A549 treated with dexamethasone at 1 μM for 4 hours (cell line): ENCODE results near the gene MYO1G. TPM values are rescaled to one million over a fixed set of nuclear protein-coding genes. Genes with fewer than 3 reads are reported as not detected.

ENCODE experiments used
- total RNA-seq: library from RNA; stranded (reverse); fragments of 200-300 nt; extraction: Qiagen RNA extraction; gene quantifications from 5 replicates; pipeline ENCODE4 v1.2.3, GENCODE V29; 2022

MYO1G gene
- total RNA-seq, result 0.14 to 0.33 TPM (median 0.26 TPM) in 5 replicates

DNA sequence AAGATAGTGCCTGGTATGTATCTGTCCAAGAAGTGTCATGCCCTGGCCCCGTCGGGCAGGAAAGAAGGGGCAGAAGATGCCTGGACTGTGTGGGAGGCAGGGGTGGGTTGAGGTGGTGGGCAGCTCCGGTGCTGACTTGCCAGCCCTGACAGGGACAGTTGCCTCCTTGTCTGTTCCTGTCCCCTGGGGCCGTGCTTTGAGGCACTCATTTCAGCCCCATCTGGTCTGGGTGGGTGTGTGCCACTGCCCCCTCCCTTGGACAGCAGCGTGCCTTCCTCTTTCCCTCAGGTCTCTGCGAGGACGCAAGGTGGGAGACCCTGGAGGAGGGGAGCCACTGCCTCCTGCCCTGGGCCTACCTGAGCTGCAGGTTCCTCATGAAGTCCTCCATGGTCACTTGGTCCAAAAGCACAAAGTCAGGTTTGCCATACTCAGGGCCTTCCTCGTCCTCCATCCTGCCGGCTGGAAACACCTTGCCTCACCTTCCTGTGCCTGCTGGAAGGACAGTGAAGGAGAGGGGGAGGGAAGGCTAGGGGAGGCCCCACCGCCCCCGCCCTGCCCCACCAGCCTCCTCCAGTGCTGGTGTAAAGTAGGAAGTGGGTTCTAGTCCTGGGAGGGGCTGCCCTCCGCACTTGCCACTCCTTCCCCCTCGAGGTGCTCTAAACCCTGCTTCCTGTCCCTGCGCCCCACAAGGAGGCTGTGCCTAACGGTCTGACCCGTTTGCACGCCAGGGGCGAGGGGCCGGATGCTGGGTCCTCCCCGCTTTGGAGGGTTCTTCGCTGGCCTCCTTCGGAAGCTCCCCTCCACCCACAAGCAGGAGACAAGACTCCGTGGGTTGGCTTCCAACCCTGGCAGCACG lies at the start of gene MYO1G:
Gene MYO1G (minus strand): TSS at position 505 of the 856 bp plus-strand sequence. CDS start 54 bp downstream, at position 451.

DNA sequence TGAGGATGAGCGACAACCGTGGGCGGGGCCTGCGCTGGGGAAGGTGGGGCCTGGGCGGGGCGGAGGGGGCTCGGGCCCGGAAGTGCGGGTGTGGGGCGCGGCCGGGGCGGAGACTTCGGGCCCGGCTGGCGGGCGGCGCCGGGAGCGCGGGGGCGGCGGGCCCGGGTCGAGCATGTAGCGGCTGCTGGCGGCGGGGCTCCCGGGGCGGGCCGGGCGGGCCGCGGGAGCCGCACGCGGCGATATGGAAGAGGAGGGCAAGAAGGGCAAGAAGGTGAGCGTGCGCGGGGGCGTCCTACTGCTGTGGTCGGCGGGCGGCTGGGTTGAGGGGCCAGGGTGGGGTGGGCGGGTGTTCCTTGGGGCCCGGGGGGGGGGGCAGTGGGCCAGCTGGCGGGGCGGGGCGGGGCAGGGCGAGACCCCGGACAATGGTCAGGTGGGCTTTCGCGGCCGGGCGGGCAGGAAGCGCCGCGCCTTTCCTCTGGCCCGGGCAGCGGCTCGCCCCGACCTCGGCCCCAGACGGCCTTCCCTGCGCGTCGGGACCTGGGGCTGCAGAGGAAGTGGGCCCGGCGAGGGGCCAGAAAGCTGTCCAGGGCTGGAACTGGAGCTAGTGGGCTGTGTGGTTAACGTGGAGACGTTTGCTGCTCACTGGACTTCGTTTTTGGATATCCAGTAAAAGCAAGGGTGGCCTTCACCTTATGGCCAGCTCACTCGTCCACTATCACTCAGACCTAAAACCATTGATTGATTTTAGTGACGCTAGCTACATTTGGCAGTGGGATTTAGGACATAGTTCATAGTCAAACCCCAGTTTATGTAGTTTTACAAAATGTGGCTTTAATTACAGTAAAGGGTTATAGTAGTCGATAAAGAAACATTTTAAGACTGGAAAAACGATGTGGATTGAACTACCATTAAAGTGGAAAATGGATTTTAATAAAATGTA lies 21.5 kb upstream of the MYO1G start, which contains the start of gene CCM2:
Gene CCM2 (plus strand): TSS at position 109 of the 940 bp plus-strand sequence. CDS start 133 bp downstream, at position 242.

Other genes with a start within 250 kb of the MYO1G start
- gene ZMIZ2, start 230.2 kb downstream of the MYO1G start, total RNA-seq, result 17.8 to 37.3 TPM (median 33.8 TPM) in 5 replicates
- 4,600 to 6,021 TPM (median 4,808 TPM) in 5 replicates for gene PPIA, start 182.3 kb downstream of the MYO1G start, total RNA-seq
- gene H2AZ2, start 130.9 kb downstream of the MYO1G start, total RNA-seq, result 206 to 252 TPM (median 239 TPM) in 5 replicates
- 11.9 to 16.5 TPM (median 14.5 TPM) in 5 replicates for gene PURB, start 93.5 kb downstream of the MYO1G start, total RNA-seq
- 35.3 to 51.2 TPM (median 49.6 TPM) in 5 replicates for gene CCM2, start 21.2 kb upstream of the MYO1G start, total RNA-seq
- gene NACAD, start 110.0 kb upstream of the MYO1G start, total RNA-seq, result 0.20 to 0.46 TPM (median 0.28 TPM) in 5 replicates
- gene TBRG4, start 132.7 kb upstream of the MYO1G start, total RNA-seq, result 87.5 to 109 TPM (median 102 TPM) in 5 replicates
- not detected in 5 replicates for gene RAMP3, start 178.8 kb upstream of the MYO1G start, total RNA-seq